HG03469 (cell line): ENCODE results near the gene GMCL2.

Experiments
- ATAC-seq: cut with Tn5 transposase; IDR thresholded peaks from one replicate; pipeline ENCODE4 v1.9.1; 2021; ENCODE audit warnings: mild to moderate bottlenecking, moderate library complexity, moderate number of reproducible peaks; ENCODE audit not compliant: unreplicated experiment

Gene GMCL2

DNA sequence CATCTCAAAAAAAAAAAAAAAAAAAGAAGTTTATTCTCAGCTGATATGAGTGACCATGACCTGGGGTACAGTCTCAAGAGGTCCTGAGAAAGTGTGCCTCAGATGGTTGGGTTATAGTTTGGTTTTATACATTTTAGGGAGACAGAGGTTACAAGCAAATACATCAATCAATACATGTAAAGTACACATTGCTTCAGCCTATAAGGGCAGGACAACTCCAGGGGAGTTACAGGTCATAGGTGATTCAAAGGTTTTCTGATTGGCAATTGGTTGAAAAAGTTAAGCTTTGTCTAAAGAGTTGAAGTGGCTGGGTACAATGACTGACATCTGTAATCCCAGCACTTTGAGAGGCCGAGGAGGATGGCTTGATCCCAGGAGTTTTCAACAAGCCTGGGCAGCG, 2.3 kb upstream of the GMCL2 start:
- no peak for ATAC-seq

DNA sequence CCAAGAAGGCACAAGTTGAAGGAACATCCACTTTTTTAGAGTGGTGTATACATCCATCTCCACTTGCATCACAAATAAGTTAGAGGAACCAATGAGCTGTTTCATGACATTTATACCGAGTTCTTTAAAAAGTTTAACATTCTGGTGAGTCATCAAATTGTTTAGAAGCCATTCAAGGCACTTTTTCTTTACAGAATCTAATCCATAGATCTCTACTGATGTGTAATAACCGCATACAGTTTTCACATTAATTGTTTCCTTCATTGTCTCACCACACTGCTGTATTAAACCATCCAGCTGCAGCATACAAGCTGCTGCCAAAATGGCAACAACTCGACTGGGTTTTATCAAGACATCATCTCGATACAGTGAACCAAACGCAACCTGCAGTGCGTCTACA, 744 bp downstream of the GMCL2 start:
- no peak for ATAC-seq

DNA sequence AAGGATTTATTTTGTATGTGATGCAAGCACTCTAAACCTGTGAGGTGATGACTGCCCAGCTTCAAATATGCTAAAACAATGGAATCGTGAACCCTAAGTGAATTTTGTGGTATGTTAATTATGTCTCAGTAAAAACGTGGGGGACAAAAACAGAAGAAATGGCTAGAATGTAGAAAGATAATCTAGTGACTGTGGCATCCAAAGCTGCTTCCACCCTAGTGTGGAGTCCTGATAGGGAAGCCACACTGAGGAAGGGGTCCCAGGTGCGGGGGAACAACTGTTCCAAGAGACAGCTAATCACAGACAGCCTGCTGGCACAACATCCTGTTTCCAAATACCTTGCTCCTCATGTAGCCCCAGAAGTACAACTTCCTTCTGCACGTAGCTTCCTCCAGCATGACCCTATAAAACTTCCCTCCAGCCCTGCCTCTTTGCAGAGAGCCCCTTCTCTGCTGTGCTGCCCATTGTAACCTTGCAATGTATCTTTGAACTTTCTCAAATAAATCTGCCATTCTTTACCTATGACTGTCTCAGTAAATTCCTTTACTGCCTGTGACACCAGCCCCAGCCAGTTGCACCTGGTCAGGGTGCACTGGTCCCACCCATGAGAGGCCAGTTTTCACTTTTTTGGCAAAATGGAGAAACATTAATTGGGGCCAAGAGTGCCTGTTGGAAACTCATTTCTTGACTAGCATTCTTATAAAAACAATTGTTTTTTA, 4.9 kb downstream of the GMCL2 start:
- ATAC-seq, result no peak

DNA sequence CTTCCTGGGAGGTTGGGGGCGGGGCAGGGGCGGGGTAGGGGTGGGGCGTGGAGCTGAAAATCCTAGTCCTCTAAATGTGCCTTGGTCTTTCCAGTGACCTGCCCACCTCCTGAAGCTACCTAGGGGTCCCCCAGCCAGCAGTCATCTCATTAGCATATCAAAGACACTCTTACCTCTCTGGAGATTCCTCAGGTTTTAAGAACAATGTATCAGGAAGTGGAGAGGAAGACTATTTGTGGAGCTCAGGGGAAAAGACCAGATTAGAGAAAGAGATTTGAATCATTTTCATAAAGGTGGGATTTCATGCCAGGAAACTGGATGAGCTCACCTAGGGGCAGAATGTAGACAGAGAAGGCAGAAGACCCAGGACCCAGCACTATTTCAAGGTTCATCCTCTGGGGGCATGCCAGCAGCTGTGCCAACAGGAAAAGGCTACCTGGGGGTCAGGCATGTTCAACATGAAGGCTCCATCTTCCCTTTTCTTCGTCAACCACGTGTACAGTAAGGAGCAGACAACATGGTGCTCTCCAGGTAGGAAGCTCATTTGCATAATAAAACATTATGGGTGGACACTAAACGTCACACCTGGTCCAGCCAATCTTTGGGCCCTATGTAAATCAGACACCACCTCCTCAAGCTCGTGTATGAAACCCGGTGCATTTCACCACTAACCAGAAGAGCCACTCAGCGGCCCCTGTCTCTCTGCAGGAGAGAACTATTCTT, 6.9 kb downstream of the GMCL2 start:
- ATAC-seq, result no peak

DNA sequence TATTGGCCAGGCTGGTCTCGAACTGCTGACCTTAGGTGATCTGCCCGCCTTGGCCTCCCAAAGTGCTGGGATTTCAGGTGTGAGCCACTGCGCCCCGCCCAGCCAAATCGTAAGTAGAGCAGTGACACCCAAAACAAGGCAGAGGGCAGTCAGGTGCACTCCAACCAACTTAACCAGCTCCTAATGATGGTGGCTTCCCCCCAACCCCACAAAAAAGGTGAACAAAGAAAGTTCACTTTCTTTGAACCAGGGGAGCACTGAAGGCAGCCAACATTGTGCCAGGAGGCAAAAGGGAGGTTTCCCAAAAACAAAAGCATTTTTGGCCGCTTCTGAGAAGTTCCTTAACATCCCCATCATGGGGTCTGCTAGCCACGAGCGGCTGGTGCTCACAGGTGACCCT, 9.6 kb downstream of the GMCL2 start:
- no peak for ATAC-seq

GRCh38 chr5:178176791-178177190, 10.4 kb downstream of the GMCL2 start:
- no peak for ATAC-seq

- ATAC-seq, result no peak
Observed at GRCh38 chr5:178174456-178174855, 12.7 kb downstream of the GMCL2 start.

DNA sequence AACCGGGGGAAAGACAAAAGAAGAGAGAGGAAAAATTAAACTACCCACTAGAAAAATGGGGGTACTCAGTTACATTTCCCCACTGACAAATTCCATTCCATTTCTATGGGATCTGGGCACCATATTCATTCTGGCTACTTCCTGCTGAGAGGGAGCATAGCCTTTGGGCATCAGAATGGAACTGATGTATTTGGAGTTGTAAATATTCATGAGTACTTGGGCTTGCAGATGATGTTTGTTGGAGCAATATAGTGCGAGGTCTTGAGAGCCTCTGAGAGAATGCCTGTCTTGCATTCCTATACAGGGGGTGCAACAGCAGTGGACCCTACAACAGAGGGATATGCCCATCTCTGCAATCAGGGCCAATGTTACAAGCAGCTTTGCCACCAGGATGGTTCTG, 16.7 kb downstream of the GMCL2 start:
- ATAC-seq, result no peak

DNA sequence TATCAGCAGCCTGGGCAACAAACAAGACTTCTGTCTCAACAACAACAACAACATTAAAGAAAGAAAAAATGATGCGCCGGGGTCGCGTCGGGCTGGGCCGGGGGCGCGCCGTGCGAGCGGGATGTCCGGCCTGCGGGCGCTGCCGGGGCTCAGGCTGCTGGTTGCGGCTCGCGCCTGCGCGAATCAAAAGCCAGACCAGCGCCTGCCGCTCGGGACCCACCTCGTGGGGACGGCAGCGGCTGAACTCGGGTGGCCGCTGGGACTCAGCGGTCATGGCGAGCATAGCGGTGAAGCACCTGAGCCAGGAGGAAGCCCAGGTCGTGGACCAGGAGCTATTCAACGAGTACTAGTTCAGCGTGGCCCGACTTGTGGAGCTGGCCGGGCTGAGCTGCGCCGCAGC, 21.6 kb downstream of the GMCL2 start:
- no peak for ATAC-seq

DNA sequence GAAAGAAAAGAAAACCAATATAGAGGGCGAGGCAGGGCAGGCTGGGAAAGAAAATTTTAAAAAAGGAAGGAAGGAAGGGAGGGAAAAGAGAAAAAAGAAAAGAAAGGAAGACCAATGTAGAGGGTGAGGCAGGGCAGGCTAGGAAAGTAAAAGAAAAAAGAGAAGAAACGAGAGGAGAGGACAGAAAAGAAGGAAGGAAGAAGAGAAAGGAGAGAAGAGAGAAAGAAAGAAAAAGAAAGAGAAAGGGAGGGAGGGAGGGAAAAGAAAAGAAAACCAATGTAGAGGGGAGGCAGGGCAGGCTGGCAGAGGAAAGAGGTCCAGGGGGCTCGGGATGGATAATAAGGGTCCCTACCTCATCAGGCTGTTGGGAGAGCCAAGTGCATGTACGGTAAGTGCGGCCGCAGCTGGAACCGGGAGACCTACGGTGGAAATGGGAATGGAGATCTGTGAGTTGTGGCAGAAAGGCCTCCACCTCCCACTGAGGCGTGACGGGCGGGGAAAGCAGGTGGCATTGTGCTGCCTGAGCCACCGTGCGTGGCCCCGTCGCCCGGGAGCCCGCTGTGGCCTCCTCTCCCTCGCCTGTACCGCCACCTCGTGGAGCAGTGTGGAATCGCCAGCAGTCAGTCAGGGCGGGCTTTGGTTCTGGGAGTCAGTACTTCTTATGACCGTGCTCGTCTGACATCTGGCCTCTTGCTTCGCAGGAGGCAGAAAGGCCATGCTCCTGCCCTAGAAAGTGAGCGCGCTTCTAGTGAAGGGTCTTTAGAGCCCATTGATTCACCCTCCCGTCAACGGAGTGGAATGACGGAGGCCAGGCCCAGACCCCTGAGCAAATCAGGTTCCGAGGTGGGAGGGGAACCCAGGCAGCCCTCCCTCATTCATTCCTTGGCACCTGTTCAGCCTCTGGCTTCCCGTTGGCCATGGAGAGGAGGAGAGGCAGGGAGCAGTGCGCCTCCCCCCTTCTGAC, 23.1 kb downstream of the GMCL2 start:
- peak; percentile 64 for ATAC-seq

- ATAC-seq, result no peak
Observed at GRCh38 chr5:178162481-178162880, 24.7 kb downstream of the GMCL2 start.

DNA sequence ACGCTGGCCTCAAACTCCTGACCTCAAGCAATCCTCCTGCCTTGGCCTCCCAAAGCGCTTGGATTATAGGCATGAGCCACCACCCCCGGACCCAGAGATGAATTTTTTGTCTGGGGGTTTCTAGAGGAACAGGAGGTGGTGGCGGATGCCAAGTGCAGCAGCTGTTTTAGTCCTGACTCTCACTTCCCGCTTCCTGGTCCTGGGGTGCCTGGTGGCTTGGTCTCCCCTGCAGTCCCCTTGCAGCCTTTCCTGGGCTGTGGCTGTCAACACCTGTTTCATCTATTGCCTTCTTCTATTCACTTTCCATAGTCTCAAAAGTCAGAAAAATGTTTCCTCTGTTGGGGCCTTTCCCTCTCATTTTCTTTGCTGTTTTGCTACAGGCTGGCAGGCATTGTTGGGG, 27.0 kb downstream of the GMCL2 start:
- ATAC-seq, result no peak

- no peak for ATAC-seq
Observed at GRCh38 chr5:178155065-178155464, 32.1 kb downstream of the GMCL2 start.

DNA sequence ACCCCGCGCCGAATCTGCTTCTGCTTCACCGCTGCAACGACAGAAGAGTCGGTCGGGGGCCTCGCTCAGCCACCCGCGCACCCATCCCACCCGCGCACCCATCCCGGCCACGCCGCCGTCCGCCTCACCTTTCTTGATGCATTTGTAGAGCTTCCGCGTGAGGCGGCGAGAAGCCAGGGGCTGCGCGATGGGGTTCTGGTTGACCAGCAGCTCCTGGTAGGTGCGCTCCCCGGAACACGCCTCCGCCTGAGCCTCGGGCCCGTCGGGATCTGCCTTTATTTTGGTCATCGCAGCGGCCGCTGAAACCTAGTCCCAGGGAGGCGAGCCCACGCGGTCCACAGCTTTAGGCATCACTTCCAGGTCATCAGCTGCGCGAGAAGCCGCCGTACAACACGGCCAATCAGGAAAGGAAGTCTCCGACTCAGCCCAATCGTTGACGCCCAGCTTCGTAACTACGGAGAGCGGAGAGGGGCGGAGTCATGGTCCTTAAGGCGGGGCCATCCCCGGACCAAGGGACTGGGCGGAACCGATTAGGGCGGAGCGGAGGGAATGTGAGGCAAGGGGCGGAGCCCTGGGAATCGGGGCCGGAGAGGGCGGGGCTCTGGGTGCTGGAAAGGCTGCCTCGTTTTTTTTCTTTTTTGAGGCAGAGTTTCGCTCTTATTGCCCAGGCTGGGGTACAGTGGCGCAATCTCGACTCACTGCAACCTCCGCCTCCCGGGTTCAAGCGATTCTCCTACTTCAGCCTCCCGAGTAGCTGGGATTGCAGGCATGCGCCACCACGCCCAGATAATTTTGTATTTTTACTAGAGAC, 33.4 kb downstream of the GMCL2 start, which contains the start of gene NHP2:
TSS of gene NHP2 (minus strand) at position 356 of the 811 bp plus-strand sequence. CDS start at position 288, 68 bp downstream.
- ATAC-seq, result peak; percentile 94

DNA sequence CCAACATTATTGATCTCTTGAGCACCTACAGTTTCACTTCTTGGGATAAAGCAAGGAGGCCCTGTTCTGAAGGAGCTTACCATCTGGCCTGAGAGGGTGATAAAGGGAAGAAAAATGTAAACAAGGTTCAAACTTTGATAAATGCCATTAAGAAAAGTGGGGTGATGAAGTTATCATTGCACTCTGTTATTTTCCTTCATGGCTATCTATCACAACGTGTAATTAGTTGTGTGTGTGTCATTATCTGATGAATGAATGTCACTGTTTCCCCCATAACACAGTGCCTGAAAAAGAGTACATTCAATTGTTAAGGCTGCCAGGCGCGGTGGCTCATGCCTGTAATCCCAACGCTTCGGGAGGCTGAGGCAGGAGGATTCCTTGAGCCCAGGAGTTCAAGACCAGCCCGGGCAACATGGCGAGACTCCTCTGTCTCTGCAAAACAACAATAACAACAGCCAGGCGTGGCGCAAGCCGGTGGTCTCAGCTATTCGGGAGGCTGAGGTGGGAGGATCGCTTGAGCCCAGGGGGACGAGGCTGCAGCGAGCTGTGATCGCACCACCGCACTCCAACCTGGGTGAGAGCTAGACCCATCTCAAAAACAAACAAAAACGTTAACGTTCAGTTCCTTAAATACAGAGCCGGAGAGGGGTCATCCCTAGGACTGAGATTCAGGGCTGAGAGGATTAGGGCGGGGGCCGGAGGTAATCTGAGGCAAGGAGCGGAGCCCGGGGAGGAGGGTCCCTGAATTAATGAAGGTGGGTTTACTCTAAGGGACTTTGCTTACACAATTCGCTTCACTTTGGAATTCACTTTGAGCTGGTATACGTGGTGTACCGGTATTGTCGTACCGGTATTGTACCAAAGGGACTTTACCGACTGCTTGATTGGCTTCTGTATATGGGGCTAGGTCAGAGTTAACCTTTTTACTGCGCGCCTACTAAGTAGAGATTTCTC, 34.4 kb downstream of the GMCL2 start:
- no peak for ATAC-seq

- no peak for ATAC-seq
Observed at GRCh38 chr5:178150977-178151734, 36.0 kb downstream of the GMCL2 start.

DNA sequence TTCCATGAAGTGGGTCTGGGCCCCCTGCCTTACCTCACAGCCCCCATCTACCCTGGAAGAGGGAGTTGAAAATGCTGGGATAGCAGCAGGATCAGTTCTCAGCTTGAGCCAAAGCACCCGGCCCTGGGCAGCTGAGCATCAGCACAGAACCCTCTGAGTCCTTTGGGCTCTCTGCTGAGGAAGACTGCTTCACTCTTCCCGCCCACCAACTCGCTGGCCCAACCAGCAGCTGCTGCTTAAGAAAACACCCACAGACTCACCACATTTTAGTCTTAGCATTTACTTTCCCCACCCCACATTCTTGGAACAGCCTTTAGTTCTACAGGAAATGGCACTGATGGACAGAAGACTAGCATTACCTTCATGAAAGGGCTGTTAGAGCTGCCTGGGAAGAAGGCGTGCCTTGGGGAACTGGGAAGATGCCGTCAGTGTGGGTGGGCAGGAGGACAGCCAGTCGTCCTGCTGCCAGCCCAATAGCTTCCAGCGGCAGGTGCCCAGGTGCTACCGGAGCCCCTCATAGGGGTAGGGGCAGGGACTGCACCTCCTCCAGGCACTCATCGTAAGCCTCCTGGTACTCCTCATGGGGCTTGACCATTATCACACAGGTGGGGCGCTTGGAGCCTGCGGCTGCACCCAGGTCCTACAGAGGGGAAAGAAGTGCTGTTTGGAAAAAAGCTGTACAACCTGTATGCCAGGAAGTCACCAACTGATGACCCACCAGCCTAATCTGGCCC, 37.8 kb downstream of the GMCL2 start:
- no peak for ATAC-seq

DNA sequence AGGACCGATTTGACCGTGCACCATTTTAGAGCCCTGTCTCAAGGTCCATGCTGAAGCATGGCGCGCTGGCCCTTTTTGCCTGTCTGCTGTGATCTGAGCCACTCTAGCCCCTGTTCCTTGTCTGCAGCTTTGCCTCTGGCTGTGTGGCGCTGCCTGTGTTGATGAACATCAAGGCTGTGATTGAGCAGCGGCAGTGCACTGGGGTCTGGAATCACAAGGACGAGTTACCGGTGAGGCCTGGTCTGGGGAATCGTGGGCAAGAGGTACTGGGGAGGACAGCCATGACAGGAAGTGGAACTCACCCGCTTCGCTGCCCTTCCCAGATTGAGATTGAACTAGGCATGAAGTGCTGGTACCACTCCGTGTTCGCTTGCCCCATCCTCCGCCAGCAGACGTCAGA, 39.8 kb downstream of the GMCL2 start:
- no peak for ATAC-seq
